H1 (cell line): ENCODE measurements around the gene ZBTB48. TPM values are rescaled to one million over a fixed set of nuclear protein-coding genes. Genes with fewer than 3 reads are reported as not detected.

Source experiments
- CTCF ChIA-PET: fragments of 300-600 bp; sonication (Branson Sonifier 250); formaldehyde crosslinking; loops from one replicate; lab custom pipeline; 2021; ENCODE audit not compliant: partially characterized antibody; lab: Charles Lee
- POLR2A ChIA-PET: fragments of 300-600 bp; sonication (Branson Sonifier 250); formaldehyde crosslinking; loops from one replicate; lab custom pipeline; 2021; ENCODE audit warnings: inconsistent platforms; ENCODE audit not compliant: partially characterized antibody; lab: Charles Lee
- DNase-seq, 2 experiments: peaks; one replicate each; pipeline versions ENCODE4 v3.0.0 to v3.0.0-alpha.2; 2010 to 2022; ENCODE audit warnings: low spot score in 2 of 2, low read depth in 1 of 2, mixed read lengths in 1 of 2
- FAIRE-seq: peaks from 2 replicates; lab custom pipeline; 2011; peaks lifted over from hg19 to GRCh38; lab: Jason Lieb, UNC
- H2AFZ ChIP-seq: 2 replicates; pipeline ENCODE4 v1.8.1; 2012; ENCODE audit warnings: low read length, inconsistent platforms
- H2AK5ac ChIP-seq: 2 replicates; pipeline ENCODE4 v1.6.1; 2013; ENCODE audit warnings: low read depth, low read length
- H2BK120ac ChIP-seq: replicated peaks from 2 replicates; pipeline ENCODE3; 2013; ENCODE audit warnings: low read depth, low read length, inconsistent platforms
- H2BK12ac ChIP-seq: 2 replicates; pipeline ENCODE4 v1.6.1; 2013; ENCODE audit warnings: low read depth, low read length
- H2BK15ac ChIP-seq: 2 replicates; pipeline ENCODE4 v1.6.1; 2013; ENCODE audit warnings: low read length
- H2BK20ac ChIP-seq: 2 replicates; pipeline ENCODE4 v1.6.1; 2013; ENCODE audit warnings: low read length
- H2BK5ac ChIP-seq: 2 replicates; pipeline ENCODE4 v1.6.1; 2013; ENCODE audit warnings: low read depth, low read length
- H3K14ac ChIP-seq: 2 replicates; pipeline ENCODE4 v1.6.1; 2013; ENCODE audit warnings: inconsistent platforms; ENCODE audit not compliant: insufficient read length
- H3K18ac ChIP-seq: 2 replicates; pipeline ENCODE4 v1.6.1; 2013; ENCODE audit warnings: low read length; ENCODE audit errors: extremely low read depth
- H3K23ac ChIP-seq: 2 replicates; pipeline ENCODE4 v1.6.1; 2013; ENCODE audit warnings: inconsistent platforms; ENCODE audit not compliant: insufficient read length
- H3K23me2 ChIP-seq: 2 replicates; pipeline ENCODE4 v1.6.1; 2013; ENCODE audit warnings: low read depth, low read length
- H3K27ac ChIP-seq: 2 replicates; pipeline ENCODE4 v1.6.1; 2011; ENCODE audit warnings: low read depth, low read length, inconsistent platforms
- H3K27me3 ChIP-seq, 4 experiments: replicated peaks in 1 of 4; 1 replicate in 1 of 4; 2 replicates in 3 of 4; pipeline versions ENCODE4 v1.6.1 to v1.8.1; 2011 to 2013; ENCODE audit warnings: low read length in 3 of 4, mild to moderate bottlenecking in 3 of 4, inconsistent platforms in 2 of 4, mixed read lengths in 2 of 4, moderate library complexity in 1 of 4; ENCODE audit not compliant: control insufficient read depth in 3 of 4, insufficient read depth in 3 of 4; ENCODE audit errors: extremely low read depth in 1 of 4
- H3K36me3 ChIP-seq, 4 experiments: 2 replicates each; pipeline versions ENCODE4 v1.6.1 to v1.8.1; 2011 to 2013; ENCODE audit warnings: mild to moderate bottlenecking in 4 of 4, low read length in 3 of 4, moderate library complexity in 2 of 4, control low read depth in 1 of 4, inconsistent platforms in 1 of 4; ENCODE audit not compliant: insufficient read depth in 4 of 4, control insufficient read depth in 2 of 4
- H3K4ac ChIP-seq: replicated peaks from 2 replicates; pipeline ENCODE3; 2013; ENCODE audit warnings: low read length, low read depth, mixed read lengths, inconsistent platforms; ENCODE audit not compliant: insufficient read length
- H3K4me1 ChIP-seq, 4 experiments: replicated peaks in 1 of 4; 1 replicate in 1 of 4; 2 replicates in 3 of 4; pipeline versions ENCODE4 v1.6.1 to v1.8.1; 2011 to 2013; ENCODE audit warnings: low read length in 3 of 4, inconsistent platforms in 2 of 4, mixed read lengths in 1 of 4; ENCODE audit not compliant: insufficient read depth in 4 of 4, control insufficient read depth in 3 of 4
- H3K4me2 ChIP-seq, 2 experiments: 2 replicates each; pipeline versions ENCODE4 v1.6.1 to v1.8.1; 2011 to 2013; ENCODE audit warnings: low read depth in 2 of 2, low read length in 2 of 2, control low read depth in 1 of 2, inconsistent platforms in 1 of 2, mild to moderate bottlenecking in 1 of 2; ENCODE audit not compliant: insufficient read depth in 1 of 2
- H3K4me3 ChIP-seq, 4 experiments: fragments of 200-600, 300-600 bp in 1 of 4; sonication (generic), shearing (Covaris generic), sonication (Bioruptor Twin) in 1 of 4; 2 replicates each; pipeline versions ENCODE4 v1.5.1 to v1.8.1; 2011 to 2016; ENCODE audit warnings: low read length in 4 of 4, low read depth in 3 of 4, control low read depth in 2 of 4, inconsistent platforms in 2 of 4, mild to moderate bottlenecking in 2 of 4, mixed read lengths in 1 of 4, moderate library complexity in 1 of 4; ENCODE audit not compliant: insufficient read depth in 2 of 4; ENCODE audit errors: extremely low read depth in 1 of 4
- H3K56ac ChIP-seq: replicated peaks from 2 replicates; pipeline ENCODE3; 2013; ENCODE audit warnings: low read depth, mild to moderate bottlenecking, mixed read lengths, low read length, inconsistent platforms; ENCODE audit not compliant: insufficient read length
- H3K79me1 ChIP-seq: 2 replicates; pipeline ENCODE4 v1.6.1; 2013; ENCODE audit warnings: low read depth, low read length, control low read depth
- H3K79me2 ChIP-seq, 2 experiments: 2 replicates each; pipeline versions ENCODE4 v1.6.1 to v1.8.1; 2012 to 2013; ENCODE audit warnings: low read length in 2 of 2, mild to moderate bottlenecking in 2 of 2, inconsistent platforms in 1 of 2; ENCODE audit not compliant: insufficient read depth in 2 of 2, control insufficient read depth in 1 of 2
- H3K9ac ChIP-seq, 4 experiments: replicated peaks in 1 of 4; 1 replicate in 1 of 4; 2 replicates in 3 of 4; pipeline versions ENCODE4 v1.6.1 to v1.8.1; 2011 to 2013; ENCODE audit warnings: low read depth in 3 of 4, low read length in 3 of 4, control low read depth in 2 of 4, mild to moderate bottlenecking in 2 of 4, moderate library complexity in 2 of 4, inconsistent platforms in 1 of 4; ENCODE audit errors: extremely low read depth in 1 of 4
- H3K9me3 ChIP-seq, 2 experiments: 2 replicates each; pipeline versions ENCODE4 v1.6.1 to v1.8.1; 2012 to 2013; ENCODE audit warnings: mild to moderate bottlenecking in 2 of 2, moderate library complexity in 2 of 2, control low read depth in 1 of 2, inconsistent platforms in 1 of 2, low read depth in 1 of 2, low read length in 1 of 2, mixed read lengths in 1 of 2; ENCODE audit not compliant: insufficient read depth in 2 of 2
- H4K20me1 ChIP-seq, 2 experiments: replicated peaks in 1 of 2; 2 replicates each; pipeline versions ENCODE3 to v1.8.1; 2011 to 2013; ENCODE audit warnings: inconsistent platforms in 2 of 2, low read length in 2 of 2, mild to moderate bottlenecking in 1 of 2; ENCODE audit not compliant: insufficient read depth in 2 of 2, control insufficient read depth in 1 of 2
- H4K5ac ChIP-seq: 2 replicates; pipeline ENCODE4 v1.6.1; 2013; ENCODE audit warnings: low read length, low read depth, mixed read lengths, inconsistent platforms; ENCODE audit not compliant: insufficient read length
- H4K8ac ChIP-seq: 2 replicates; pipeline ENCODE4 v1.8.0; 2013; ENCODE audit warnings: mild to moderate bottlenecking, moderate library complexity, low read length, inconsistent platforms; ENCODE audit not compliant: insufficient read depth; ENCODE audit errors: extremely low read depth
- H4K91ac ChIP-seq: replicated peaks from 2 replicates; pipeline ENCODE3; 2013; ENCODE audit warnings: low read length, mixed read lengths, inconsistent platforms; ENCODE audit not compliant: insufficient read length
- CEBPB ChIP-seq: IDR thresholded peaks from 2 replicates; pipeline ENCODE4 v1.6.1; 2012; ENCODE audit warnings: low read depth, low read length
- NRF1 ChIP-seq: IDR thresholded peaks from 2 replicates; pipeline ENCODE4 v1.6.1; 2011; ENCODE audit warnings: mild to moderate bottlenecking, low read depth, low read length, improper control_type of control experiment
- RFX5 ChIP-seq: IDR thresholded peaks from 2 replicates; pipeline ENCODE4 v1.6.1; 2011; ENCODE audit warnings: low read depth, low read length, improper control_type of control experiment, borderline replicate concordance
- SIRT6 ChIP-seq: IDR thresholded peaks from one replicate; pipeline ENCODE4 v1.7.1; 2012; ENCODE audit warnings: low read length, inconsistent platforms
- SUZ12 ChIP-seq: fragments of 200-600 bp; sonication (generic); IDR thresholded peaks from 2 replicates; pipeline ENCODE4 v1.6.1; 2012; ENCODE audit warnings: mild to moderate bottlenecking, inconsistent platforms, low read length, moderate library complexity, mixed read lengths
- WGBS, 2 experiments: shearing (Covaris generic) in 1 of 2; methylation state at CpG; one replicate each; pipeline versions ENCODE4 v1.1.6 to v1.1.7; 2013 to 2015; ENCODE audit warnings: low lambda C conversion rate in 2 of 2, mixed read lengths in 2 of 2, inconsistent platforms in 1 of 2, low coverage in 1 of 2, missing lambda C conversion rate in 1 of 2; ENCODE audit not compliant: insufficient replicate concordance in 2 of 2, insufficient coverage in 1 of 2, insufficient read length in 1 of 2; ENCODE audit errors: extremely low coverage in 1 of 2, missing lambda C conversion rate in 1 of 2; 5-methylcytosine and 5-hydroxymethylcytosine counted together
- polyA plus RNA-seq, 7 experiments: library from polyadenylated mRNA; depleted of rRNA in 3 of 7; stranded (reverse) in 5 of 7; unstranded in 2 of 7; fragments of >200 nt in 5 of 7; fragments of 200-250 nt in 2 of 7; gene quantifications; 1 replicate in 5 of 7; 2 replicates in 1 of 7; 4 replicates in 1 of 7; pipeline versions ENCODE4 v1.2.1 to v1.2.3, GENCODE V29; 2011 to 2013; ENCODE audit warnings: missing spikeins in 2 of 7, mixed read lengths in 2 of 7
- total RNA-seq: library from RNA; stranded (reverse); fragmentation: NEBNext Ultra II Directional; extraction: Animal tissue kit (Norgen Biotek cat#: 25700); gene quantifications from 2 replicates; pipeline ENCODE4 v1.2.1, GENCODE V29; 2021
- TF ChIP-seq, protein P1 (sequence below), 3 experiments: IDR thresholded peaks; 1 replicate in 2 of 3; 2 replicates in 1 of 3; pipeline versions ENCODE4 v1.5.1 to v1.6.1; 2011; ENCODE audit warnings: low read length in 3 of 3, mild to moderate bottlenecking in 3 of 3, inconsistent platforms in 2 of 3, low read depth in 1 of 3, moderate library complexity in 1 of 3; ENCODE audit not compliant: insufficient read depth in 1 of 3; ENCODE audit errors: control extremely low read depth in 1 of 3

ZBTB48 gene
- total and polyA plus RNA-seq, 2 of the 8 experiments (the other 6 are each of a cell fraction or from before 2014, with no cell fraction given), result 28.2 to 28.8 TPM

- CTCF ChIA-PET, result interaction anchor here (0.6 to 4.3 kb wide), 18 partner anchors 8 to 362 kb away, joined by 3 to 23 read pairs (median 4); partner anchors contain the start of genes NOL9 and TAS1R1
- Histone ChIP-seq H2BK20ac (no peak overlapping the region), H3K18ac (no peak overlapping the region), H3K4ac (peak overlapping the region; percentile 44), H2BK12ac (no peak overlapping the region), H3K27me3 (no peaks in the 10 kb centered on the region; a peak in 2 of 7 replicates), H3K27ac (no peak overlapping the region; the same call in 1 of the 2 replicates), H3K36me3 (no peaks in the 10 kb centered on the region; a peak in 1 of 8 replicates), H4K5ac (no peak overlapping the region), H3K4me1 (peaks cover 0 to 17% (median 13%) of the 10 kb centered on the region in 4 experiments; a peak in 6 of 7 replicates), H3K9ac (peak overlapping the region in 2 of 4 experiments; percentile 26 to 34; a peak in 3 of 7 replicates), H3K56ac (no peak overlapping the region), H2BK15ac (no peak overlapping the region), H2BK120ac (no peak overlapping the region), H3K4me3 (peak overlapping the region; percentile 66 to 75 (median 72)), H2AFZ (no peak overlapping the region), H3K79me1 (peaks cover 8% of the 10 kb centered on the region), H3K9me3 (no peaks in the 10 kb centered on the region), H3K23me2 (peaks cover 5% of the 10 kb centered on the region), H4K20me1 (peaks cover 0 to 19% of the 10 kb centered on the region in 2 experiments), H4K8ac (no peak overlapping the region; the same call in 1 of the 2 replicates), H3K4me2 (peak overlapping the region; percentile 87 to 93), H2BK5ac (no peak overlapping the region), H3K79me2 (peaks cover 0 to 13% of the 10 kb centered on the region in 2 experiments; a peak in 1 of 4 replicates), H2AK5ac (no peak overlapping the region), H3K23ac (no peak overlapping the region), H4K91ac (no peak overlapping the region), H3K14ac (no peak overlapping the region)
- TF ChIP-seq, protein P1, sequence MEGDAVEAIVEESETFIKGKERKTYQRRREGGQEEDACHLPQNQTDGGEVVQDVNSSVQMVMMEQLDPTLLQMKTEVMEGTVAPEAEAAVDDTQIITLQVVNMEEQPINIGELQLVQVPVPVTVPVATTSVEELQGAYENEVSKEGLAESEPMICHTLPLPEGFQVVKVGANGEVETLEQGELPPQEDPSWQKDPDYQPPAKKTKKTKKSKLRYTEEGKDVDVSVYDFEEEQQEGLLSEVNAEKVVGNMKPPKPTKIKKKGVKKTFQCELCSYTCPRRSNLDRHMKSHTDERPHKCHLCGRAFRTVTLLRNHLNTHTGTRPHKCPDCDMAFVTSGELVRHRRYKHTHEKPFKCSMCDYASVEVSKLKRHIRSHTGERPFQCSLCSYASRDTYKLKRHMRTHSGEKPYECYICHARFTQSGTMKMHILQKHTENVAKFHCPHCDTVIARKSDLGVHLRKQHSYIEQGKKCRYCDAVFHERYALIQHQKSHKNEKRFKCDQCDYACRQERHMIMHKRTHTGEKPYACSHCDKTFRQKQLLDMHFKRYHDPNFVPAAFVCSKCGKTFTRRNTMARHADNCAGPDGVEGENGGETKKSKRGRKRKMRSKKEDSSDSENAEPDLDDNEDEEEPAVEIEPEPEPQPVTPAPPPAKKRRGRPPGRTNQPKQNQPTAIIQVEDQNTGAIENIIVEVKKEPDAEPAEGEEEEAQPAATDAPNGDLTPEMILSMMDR (IDR thresholded peaks at IDR 0.05; ENCODE audit: control extremely low read depth in 1 of 3, insufficient read depth in 1 of 3, low read depth in 1 of 3, low read length in 3 of 3), result peak in 1 of 3 experiments; percentile 10; a peak in 1 of 4 replicates
- no peak for TF ChIP-seq RFX5
- no peak for TF ChIP-seq NRF1
- no peak for TF ChIP-seq SIRT6
- no peak for TF ChIP-seq SUZ12
- TF ChIP-seq CEBPB, result no peak
- POLR2A ChIA-PET, result interaction anchor here (0.6 to 17.4 kb wide), 10 partner anchors 9 to 61 kb away, joined by 3 to 196 read pairs (median 3); partner anchors contain the start of gene KLHL21
- FAIRE-seq (no peak), DNase-seq (no peak)
- WGBS, 2 experiments, result 63% methylated on average over 19 of the region's 19 CpGs; no CpG with 5 or more reads in 1 of the 2 experiments
Measured at GRCh38 chr1:6580593-6581409, 1.0 kb downstream of the ZBTB48 start.
